DOHH2 (cell line): Measurements from ENCODE around the gene CLSTN1.

ENCODE experiments used
- H3F3A ChIP-seq: fragments of 200-600 bp; sonication (generic), shearing (Covaris generic); 2 replicates; pipeline ENCODE4 v1.6.0; 2016; ENCODE audit warnings: antibody characterized with exemption, mild to moderate bottlenecking; ENCODE audit not compliant: control insufficient read depth, insufficient read depth
- H3K27ac ChIP-seq: fragments of 200-600 bp; sonication (generic); 2 replicates; pipeline ENCODE4 v1.5.1; 2014; ENCODE audit warnings: low read depth, mild to moderate bottlenecking, low read length, moderate library complexity
- H3K27me3 ChIP-seq: fragments of 200-600 bp; sonication (generic); 2 replicates; pipeline ENCODE4 v1.6.1; 2014; ENCODE audit warnings: mild to moderate bottlenecking, low read length, mixed read lengths; ENCODE audit not compliant: control insufficient read depth
- H3K36me3 ChIP-seq: fragments of 200-600 bp; sonication (generic); 2 replicates; pipeline ENCODE4 v1.6.1; 2014; ENCODE audit warnings: mild to moderate bottlenecking, low read length, moderate library complexity, mixed read lengths; ENCODE audit not compliant: control insufficient read depth
- H3K4me1 ChIP-seq: fragments of 200-600 bp; sonication (generic); 2 replicates; pipeline ENCODE4 v1.6.1; 2014; ENCODE audit warnings: mild to moderate bottlenecking, low read length, mixed read lengths; ENCODE audit not compliant: control insufficient read depth
- H3K4me2 ChIP-seq: fragments of 200-600 bp; sonication (generic); 2 replicates; pipeline ENCODE4 v1.6.0; 2014; ENCODE audit warnings: mild to moderate bottlenecking, low read length, moderate library complexity
- H3K4me3 ChIP-seq: fragments of 200-600 bp; sonication (generic); 2 replicates; pipeline ENCODE4 v1.5.1; 2014; ENCODE audit warnings: mild to moderate bottlenecking, low read length, mixed read lengths
- H3K79me2 ChIP-seq: fragments of 200-600 bp; sonication (generic); 2 replicates; pipeline ENCODE4 v1.6.1; 2014; ENCODE audit warnings: mild to moderate bottlenecking, low read length, mixed read lengths; ENCODE audit not compliant: control insufficient read depth
- H3K9me2 ChIP-seq: fragments of 200-600 bp; sonication (generic); replicated peaks from 2 replicates; pipeline ENCODE4 v1.6.1; 2014; ENCODE audit warnings: mild to moderate bottlenecking, low read length, mixed read lengths; ENCODE audit not compliant: control insufficient read depth
- H3K9me3 ChIP-seq: fragments of 200-600 bp; sonication (generic); 2 replicates; pipeline ENCODE4 v1.6.1; 2014; ENCODE audit warnings: antibody characterized with exemption, low read length, mixed read lengths; ENCODE audit not compliant: control insufficient read depth, insufficient read depth
- H4K20me1 ChIP-seq: fragments of 200-600 bp; sonication (generic); 2 replicates; pipeline ENCODE4 v1.6.0; 2014; ENCODE audit warnings: low read depth, mild to moderate bottlenecking, antibody characterized with exemption, low read length, moderate library complexity; ENCODE audit not compliant: control insufficient read depth, insufficient read depth
- CTCF ChIP-seq: fragments of 200-600 bp; sonication (generic); IDR thresholded peaks from one replicate; pipeline ENCODE4 v1.5.1; 2014; ENCODE audit warnings: antibody characterized with exemption, mild to moderate bottlenecking, low read depth, low read length; ENCODE audit not compliant: poor library complexity, severe bottlenecking
- EZH2phosphoT487 ChIP-seq: fragments of 200-600 bp; sonication (generic); IDR thresholded peaks from 2 replicates; pipeline ENCODE4 v1.6.1; 2017; ENCODE audit warnings: borderline replicate concordance, mild to moderate bottlenecking, antibody characterized with exemption, low read length, moderate library complexity, mixed read lengths

Gene CLSTN1

GRCh38 chr1:9816199-9816598 is 7.6 kb downstream of the CLSTN1 start:
- 0 out of 2 replicates have a peak overlapping the region, but pooled peaks have one; percentile 10 for H3K4me3 ChIP-seq
- TF ChIP-seq EZH2phosphoT487 = no peak
- no peak for TF ChIP-seq CTCF
- no peaks in the 10 kb centered on the region for H3K27me3 ChIP-seq
- peaks cover 53% of the 10 kb centered on the region for H3K36me3 ChIP-seq
- H3K9me3 ChIP-seq = no peaks in the 10 kb centered on the region
- no peaks in the 10 kb centered on the region for H3K9me2 ChIP-seq
- H3K4me1 ChIP-seq = peaks cover 97% of the 10 kb centered on the region
- H4K20me1 ChIP-seq = peaks cover 12% of the 10 kb centered on the region
- H3F3A ChIP-seq = peaks cover 11% of the 10 kb centered on the region
- peak overlapping the region; percentile 56 for H3K4me2 ChIP-seq
- H3K79me2 ChIP-seq = peaks cover 100% of the 10 kb centered on the region
- no peak overlapping the region for H3K27ac ChIP-seq

GRCh38 chr1:9815150-9815549 is 8.6 kb downstream of the CLSTN1 start:
- peaks cover 94% of the 10 kb centered on the region for H3K4me1 ChIP-seq
- H3K4me3 ChIP-seq = peak overlapping the region; percentile 43; the same call in 1 of the 2 replicates
- H3K9me3 ChIP-seq = no peaks in the 10 kb centered on the region
- peaks cover 11% of the 10 kb centered on the region for H3F3A ChIP-seq
- peaks cover 100% of the 10 kb centered on the region for H3K79me2 ChIP-seq
- H3K27ac ChIP-seq = peak overlapping the region; percentile 24
- no peaks in the 10 kb centered on the region for H3K9me2 ChIP-seq
- TF ChIP-seq EZH2phosphoT487 (no peak), CTCF (no peak)
- H4K20me1 ChIP-seq = peaks cover 12% of the 10 kb centered on the region
- H3K27me3 ChIP-seq = no peaks in the 10 kb centered on the region
- peak overlapping the region; percentile 56 for H3K4me2 ChIP-seq
- H3K36me3 ChIP-seq = peaks cover 53% of the 10 kb centered on the region

- Histone ChIP-seq H3K27me3 (no peaks in the 10 kb centered on the region), H3K9me2 (no peaks in the 10 kb centered on the region), H3K79me2 (peaks cover 99% of the 10 kb centered on the region), H3K27ac (peak overlapping the region; percentile 24), H3K4me2 (peak overlapping the region; percentile 56), H4K20me1 (peaks cover 11% of the 10 kb centered on the region), H3K4me1 (peaks cover 92% of the 10 kb centered on the region), H3K36me3 (peaks cover 49% of the 10 kb centered on the region), H3K9me3 (no peaks in the 10 kb centered on the region), H3K4me3 (no peak overlapping the region), H3F3A (peaks cover 11% of the 10 kb centered on the region)
- TF ChIP-seq CTCF (no peak), EZH2phosphoT487 (no peak)
Measured at GRCh38 chr1:9814619-9815018, 9.1 kb downstream of the CLSTN1 start.
